Gastroesophageal sphincter (tissue), 4 donors: ENCODE results near the gene UTP3. TPM values are rescaled to one million over a fixed set of nuclear protein-coding genes. Genes with fewer than 3 reads are reported as not detected.
A peak's percentile ranks its signal among the peaks of the same experiment; 100 is the strongest.
"Not testable (repeated sequence)": the region's sequence is repeated elsewhere in the genome, so short reads cannot be mapped to it uniquely, and the experiment has no call there.

Source experiments
- ATAC-seq: fragments of 150-250 bp; one replicate; pipeline ENCODE4 v1.9.1; 2016; ENCODE audit warnings: mild to moderate bottlenecking, moderate library complexity
- H3K27ac ChIP-seq, 4 donors: fragments of 200-600 bp; sonication (generic) in 3 of 4; 1 replicate in 3 of 4; 2 replicates in 1 of 4; pipeline ENCODE4 v1.5.1; 2016 to 2019
- H3K27me3 ChIP-seq: fragments of 200-600 bp; sonication (generic); one replicate; pipeline ENCODE4 v1.5.1; 2019
- H3K36me3 ChIP-seq, 2 donors: fragments of 200-600 bp; sonication (generic); one replicate each; pipeline ENCODE4 v1.5.1; 2019; ENCODE audit warnings: control low read depth in 1 of 2
- H3K4me1 ChIP-seq, 3 donors: fragments of 200-600 bp; sonication (generic); 1 replicate in 2 of 3; 2 replicates in 1 of 3; pipeline ENCODE4 v1.5.1; 2016 to 2019; ENCODE audit warnings: control low read depth in 2 of 3
- H3K4me3 ChIP-seq, 2 donors: fragments of 200-600 bp; sonication (generic); one replicate each; pipeline ENCODE4 v1.5.1; 2019; ENCODE audit warnings: mild to moderate bottlenecking in 1 of 2, moderate library complexity in 1 of 2
- H3K9me3 ChIP-seq, 3 donors: fragments of 200-600 bp; sonication (generic); one replicate each; pipeline ENCODE4 v1.5.1; 2017 to 2019; ENCODE audit warnings: control low read depth in 2 of 3
- CTCF ChIP-seq, 4 experiments: fragments of 200-600 bp in 2 of 4; fragments of 450-650 bp in 2 of 4; sonication (generic) in 1 of 4; IDR thresholded peaks; one replicate each; pipeline ENCODE4 v1.5.1; 2017 to 2019; ENCODE audit warnings: antibody characterized with exemption in 4 of 4, mild to moderate bottlenecking in 2 of 4, moderate library complexity in 2 of 4
- EP300 ChIP-seq: sonication (generic); formaldehyde crosslinking; IDR thresholded peaks from one replicate; pipeline ENCODE4 v1.6.1; 2017; ENCODE audit warnings: antibody characterized with exemption, mild to moderate bottlenecking
- POLR2A ChIP-seq, 2 donors: fragments of 450-650 bp; IDR thresholded peaks; one replicate each; pipeline ENCODE4 v1.6.1; 2017; ENCODE audit warnings: antibody characterized with exemption in 2 of 2, mild to moderate bottlenecking in 2 of 2, moderate library complexity in 1 of 2
- POLR2AphosphoS5 ChIP-seq: sonication (generic); formaldehyde crosslinking; IDR thresholded peaks from one replicate; pipeline ENCODE4 v1.6.1; 2017; ENCODE audit warnings: antibody characterized with exemption
- WGBS, 2 donors: methylation state at CpG; one replicate each; pipeline ENCODE4 v1.1.5; 2018; ENCODE audit warnings: low coverage in 1 of 2; 5-methylcytosine and 5-hydroxymethylcytosine counted together
- total RNA-seq, 4 donors: library from RNA; depleted of rRNA; stranded (reverse); fragments of >200 nt; gene quantifications; one replicate each; pipeline ENCODE4 v1.1.0, GENCODE V29; 2016

UTP3 gene
- total RNA-seq, 4 donors from 2014 or later, result 20.9 to 30.8 (median 24.0) TPM

DNA sequence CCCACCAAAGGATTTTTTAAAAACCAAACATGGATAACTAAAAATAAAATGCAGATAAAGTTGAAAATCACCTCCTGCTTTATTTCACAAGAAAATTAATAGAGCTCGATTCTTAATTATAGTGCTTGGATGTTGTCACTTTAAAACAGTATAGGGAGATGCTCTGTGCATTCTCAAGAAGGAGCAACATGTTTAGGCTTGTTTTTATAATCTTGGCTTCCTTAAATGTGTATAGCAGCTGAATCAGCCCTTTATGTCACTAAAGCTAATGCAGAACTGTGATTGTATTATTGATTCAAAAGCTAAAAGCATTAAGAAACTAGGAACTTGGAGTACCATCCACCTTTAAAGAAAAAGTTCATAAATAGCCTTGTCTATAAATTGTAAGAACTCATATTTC, 12.9 kb downstream of the UTP3 start:
- no peak for ATAC-seq
- TF ChIP-seq EP300 (no peak), POLR2A (IDR thresholded peaks at IDR 0.05) (no peak), POLR2AphosphoS5 (no peak)
- peaks cover 0 to 14% (median 2%) of the 10 kb centered on the region in 3 donors for H3K4me1 ChIP-seq
- H3K4me3 ChIP-seq, result no peak overlapping the region
- H3K27me3 ChIP-seq, result no peaks in the 10 kb centered on the region
- H3K36me3 ChIP-seq, result no peaks in the 10 kb centered on the region
- H3K9me3 ChIP-seq, result no peaks in the 10 kb centered on the region
- no peak overlapping the region for H3K27ac ChIP-seq
- WGBS, 2 donors, result 83 to 100% methylated on average over 1 of the region's 1 CpG

DNA sequence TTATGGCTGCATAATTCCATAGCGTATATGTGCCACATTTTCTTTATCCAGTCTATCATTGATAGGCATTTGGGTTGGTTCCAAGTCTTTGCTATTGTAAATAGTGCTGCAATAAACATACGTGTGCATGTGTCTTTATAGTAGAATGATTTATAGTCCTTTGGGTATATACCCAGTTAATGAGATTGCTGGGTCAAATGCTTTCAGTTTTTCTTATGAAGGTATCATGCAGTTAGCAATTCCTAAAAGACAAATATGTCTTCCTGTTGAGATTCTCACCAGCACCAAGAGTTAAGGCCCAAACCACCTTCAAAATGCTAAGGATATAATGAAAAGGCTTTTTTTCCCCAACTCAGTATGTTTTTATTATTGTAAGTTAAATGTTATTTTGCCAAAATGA, 14.3 kb downstream of the UTP3 start:
- not testable (repeated sequence) for H3K36me3 ChIP-seq, H3K9me3 ChIP-seq, H3K27me3 ChIP-seq, H3K4me3 ChIP-seq, H3K27ac ChIP-seq, ATAC-seq
- 64 to 69% methylated on average over 2 of the region's 2 CpGs for WGBS, 2 donors
- peaks cover 0 to 27% (median 9%) of the 10 kb centered on the region in 3 donors for H3K4me1 ChIP-seq

DNA sequence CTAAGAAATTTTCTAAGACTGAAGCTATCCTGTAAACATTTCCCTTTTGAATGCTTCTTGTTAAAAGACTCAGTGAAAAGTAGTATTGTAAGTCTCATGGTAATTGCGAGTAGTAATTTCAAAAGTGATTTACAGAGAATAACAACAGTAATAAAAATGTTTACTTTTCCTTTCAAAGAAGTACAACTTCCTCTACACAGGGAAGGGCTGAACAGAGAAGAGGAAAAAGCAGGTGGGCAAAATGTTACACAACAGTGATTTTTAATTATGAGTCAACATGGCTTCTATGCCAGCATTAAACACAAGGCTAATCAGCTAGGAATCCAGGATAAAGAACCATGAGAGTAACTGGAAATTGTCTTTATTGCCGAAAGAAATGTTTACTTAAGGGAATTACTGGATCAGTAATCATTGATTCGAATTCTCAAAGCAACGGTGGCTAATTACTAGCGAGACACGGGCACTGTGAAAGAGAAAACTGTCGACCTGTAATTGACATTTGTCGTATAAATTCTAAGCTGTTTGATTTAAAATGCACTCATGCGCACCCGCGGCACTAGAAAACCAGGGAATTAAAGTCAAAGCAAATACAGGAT, 15.4 kb downstream of the UTP3 start:
- 4 to 15% methylated on average over 11 of the region's 11 CpGs for WGBS, 2 donors
- peaks cover 0 to 34% (median 9%) of the 10 kb centered on the region in 3 donors for H3K4me1 ChIP-seq
- no peaks in the 10 kb centered on the region for H3K27me3 ChIP-seq
- no peaks in the 10 kb centered on the region for H3K9me3 ChIP-seq
- peak overlapping the region; percentile 55 to 70 for H3K4me3 ChIP-seq
- TF ChIP-seq POLR2AphosphoS5 (peak; percentile 68), POLR2A (IDR thresholded peaks at IDR 0.05) (no peak)
- H3K36me3 ChIP-seq, result no peaks in the 10 kb centered on the region
- no peak for ATAC-seq
- peak overlapping the region; percentile 88 to 98 (median 94) for H3K27ac ChIP-seq

DNA sequence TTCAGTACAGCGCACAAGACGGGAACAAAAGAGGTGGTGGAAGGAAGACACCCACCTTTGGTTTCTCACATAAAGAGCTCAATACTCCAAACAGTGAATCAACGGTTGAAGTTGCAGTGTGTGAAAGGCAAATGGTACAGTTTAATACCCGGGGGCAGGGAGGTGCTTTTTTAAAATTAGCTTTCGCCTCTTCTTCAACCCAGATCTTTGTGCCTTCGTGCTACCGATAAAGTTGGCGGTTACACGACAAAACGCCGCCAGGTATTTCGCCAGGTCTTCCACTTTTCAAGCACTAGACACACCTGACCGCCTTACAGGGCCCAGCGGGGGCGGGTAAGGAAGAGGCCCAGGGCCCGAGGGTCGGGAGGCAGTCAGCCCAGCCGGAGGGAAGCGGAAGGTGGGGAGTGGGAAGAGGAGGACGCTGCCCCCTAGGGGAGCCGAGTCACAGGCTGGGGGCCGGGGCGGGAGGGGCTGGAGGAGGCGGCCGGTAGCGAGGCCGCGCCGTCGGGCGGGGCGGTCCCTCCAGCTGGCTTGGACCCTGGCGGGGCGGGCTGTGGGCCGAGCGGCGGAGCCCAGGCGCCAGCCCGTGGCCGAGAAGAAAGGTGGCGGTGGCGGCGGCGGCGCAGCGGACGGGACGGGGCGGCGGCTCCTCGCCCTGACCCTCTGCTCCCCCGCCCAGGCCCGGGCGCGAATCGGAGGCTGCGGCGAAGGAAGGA, 16.0 kb downstream of the UTP3 start:
- WGBS, 2 donors, result 0 to 7% methylated on average over 6 to 12 of the region's 58 CpGs
- no peaks in the 10 kb centered on the region for H3K36me3 ChIP-seq
- peak overlapping the region; percentile 88 to 98 (median 94) for H3K27ac ChIP-seq
- peak; percentile 87 for ATAC-seq
- H3K27me3 ChIP-seq, result no peaks in the 10 kb centered on the region
- H3K4me1 ChIP-seq, result peaks cover 0 to 34% (median 9%) of the 10 kb centered on the region in 3 donors
- TF ChIP-seq CTCF (IDR thresholded peaks at IDR 0.05) (peak in 3 of 4 experiments; percentile 6 to 68 (median 38)), POLR2AphosphoS5 (no peak), POLR2A (IDR thresholded peaks at IDR 0.05) (peak in 1 of 2 donors; percentile 22)
- H3K9me3 ChIP-seq, result no peaks in the 10 kb centered on the region
- H3K4me3 ChIP-seq, result peak overlapping the region; percentile 55 to 70

GRCh38 chr4:70704931-70705182, 16.5 kb downstream of the UTP3 start:
- peak; percentile 64 for ATAC-seq
- no peaks in the 10 kb centered on the region for H3K27me3 ChIP-seq
- no peaks in the 10 kb centered on the region for H3K36me3 ChIP-seq
- peaks cover 0 to 34% (median 9%) of the 10 kb centered on the region in 3 donors for H3K4me1 ChIP-seq
- H3K27ac ChIP-seq, result peak overlapping the region; percentile 88 to 98 (median 94)
- no CpG with 5 or more reads among the region's 39 CpGs for WGBS, 2 donors
- H3K9me3 ChIP-seq, result no peaks in the 10 kb centered on the region
- TF ChIP-seq POLR2AphosphoS5, result no peak
- TF ChIP-seq EP300, result no peak
- peak in 1 of 4 experiments; percentile 2 for TF ChIP-seq CTCF (IDR thresholded peaks at IDR 0.05)
- peak overlapping the region; percentile 55 to 70 for H3K4me3 ChIP-seq

DNA sequence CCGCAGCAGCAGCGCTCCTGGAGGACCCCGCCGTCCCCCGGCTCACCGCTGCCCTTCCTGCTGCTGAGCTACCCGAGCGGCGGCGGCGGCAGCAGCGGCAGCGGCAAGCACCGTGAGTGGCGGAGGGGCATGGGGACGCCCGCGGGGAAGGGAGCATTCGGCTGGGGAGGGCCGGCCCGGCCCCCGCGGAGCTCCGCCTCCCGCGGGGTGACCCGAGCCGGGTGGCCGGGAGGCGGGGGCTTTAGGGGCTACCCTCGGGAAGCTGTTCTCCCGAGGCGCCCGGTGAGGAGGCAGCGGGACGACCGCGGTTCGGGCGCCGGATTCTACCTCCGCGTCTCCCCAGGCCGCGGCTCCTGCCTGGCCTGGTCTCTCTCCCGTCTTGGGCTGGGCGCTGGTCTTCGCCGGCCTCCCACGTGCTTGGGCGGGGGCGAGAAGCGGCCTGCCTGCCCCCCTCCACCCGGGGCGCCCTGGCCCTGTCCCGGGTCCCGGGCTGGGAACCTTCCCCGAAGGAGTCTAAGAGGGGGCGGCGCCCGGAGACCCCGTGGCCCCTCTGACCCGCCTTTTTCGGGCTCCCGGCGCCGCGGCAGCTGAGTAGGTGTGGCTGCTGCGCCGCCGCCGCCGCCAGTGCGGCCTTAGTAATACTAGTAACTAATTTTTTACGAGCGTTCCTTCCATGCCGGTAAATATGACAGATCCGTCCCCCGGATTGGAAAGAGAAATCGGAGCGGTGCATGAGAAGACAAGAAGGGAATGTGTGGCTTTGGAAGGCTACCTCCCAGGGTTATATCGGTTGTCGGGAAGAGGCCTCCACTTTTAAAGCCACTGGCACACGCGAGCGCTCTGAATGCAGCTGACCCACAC, 17.1 kb downstream of the UTP3 start:
- 0 to 3% methylated on average over 4 to 6 of the region's 86 CpGs for WGBS, 2 donors
- peaks cover 0 to 34% (median 9%) of the 10 kb centered on the region in 3 donors for H3K4me1 ChIP-seq
- H3K27ac ChIP-seq, result peak overlapping the region; percentile 88 to 98 (median 94)

More for the DNA sequence above, 17.1 kb downstream of the UTP3 start:
- H3K4me3 ChIP-seq, result peak overlapping the region; percentile 55 to 70
- ATAC-seq, result peak; percentile 81
- no peak for TF ChIP-seq EP300
- TF ChIP-seq POLR2A (IDR thresholded peaks at IDR 0.05), result peak; percentile 26 to 49
- peak; percentile 59 for TF ChIP-seq POLR2AphosphoS5
- no peak for TF ChIP-seq CTCF (IDR thresholded peaks at IDR 0.05)
- H3K9me3 ChIP-seq, result no peaks in the 10 kb centered on the region
- H3K27me3 ChIP-seq, result no peaks in the 10 kb centered on the region
- no peaks in the 10 kb centered on the region for H3K36me3 ChIP-seq
